Skin of body (tissue), 2 donors: ENCODE results near the gene LCLAT1. TPM values are rescaled to one million over a fixed set of nuclear protein-coding genes. Genes with fewer than 3 reads are reported as not detected.
"Not testable (repeated sequence)": the region's sequence is repeated elsewhere in the genome, so short reads cannot be mapped to it uniquely, and the experiment has no call there.

ENCODE experiments used
- DNase-seq: peaks from one replicate; lab custom pipeline; 2025; lab: John Stamatoyannopoulos, UW
- total RNA-seq: library from RNA; depleted of rRNA; stranded (reverse); fragments of >200 nt; gene quantifications from one replicate; pipeline ENCODE4 v1.2.3, GENCODE V29; 2014

Gene LCLAT1
- total RNA-seq, 1 donor from 2014 or later, result 14.5 TPM

GRCh38 chr2:30584116-30584515 lies 137.1 kb downstream of the LCLAT1 start:
- no peak for DNase-seq

DNA sequence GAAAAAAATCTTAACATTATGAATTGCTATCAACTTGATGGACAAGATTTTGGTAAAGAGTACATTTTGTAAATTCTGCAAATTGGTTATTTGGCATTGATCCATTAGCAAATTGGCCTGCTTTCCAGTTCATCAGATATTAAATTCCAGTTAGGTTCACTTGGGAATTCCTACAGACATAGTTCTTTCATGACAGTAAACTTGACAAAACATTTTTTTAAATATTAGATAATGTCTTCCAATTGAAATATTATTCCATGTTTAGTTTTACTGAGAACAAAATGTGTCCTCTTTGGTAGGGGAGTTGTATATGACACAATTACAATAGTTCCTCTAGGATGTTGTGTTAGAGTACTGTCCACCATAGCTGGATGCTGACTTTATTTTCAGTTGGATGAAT lies 141.9 kb downstream of the LCLAT1 start:
- no peak for DNase-seq

DNA sequence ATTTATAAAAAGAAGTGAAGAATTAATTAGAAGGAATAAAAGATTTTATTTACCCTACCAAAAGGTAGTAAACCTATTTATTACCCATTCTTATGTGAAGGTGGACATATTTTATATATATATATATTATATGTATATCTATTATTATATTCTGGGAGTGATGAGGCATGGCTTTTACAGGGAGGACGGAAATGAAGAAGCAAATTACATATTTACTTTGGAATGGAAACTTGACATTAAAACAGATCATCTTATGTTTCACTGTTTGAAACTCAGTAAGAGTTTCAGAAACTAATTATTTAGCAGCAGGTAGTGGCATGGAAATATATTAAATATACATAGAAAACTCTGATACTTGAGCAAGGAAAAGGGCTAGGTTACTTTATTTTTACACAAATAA lies 143.4 kb downstream of the LCLAT1 start:
- no peak for DNase-seq

- DNase-seq, result no peak
Measured at GRCh38 chr2:30591186-30591585, 144.1 kb downstream of the LCLAT1 start.

GRCh38 chr2:30601375-30601774 lies 154.3 kb downstream of the LCLAT1 start:
- DNase-seq, result no peak

GRCh38 chr2:30605197-30605596 lies 158.2 kb downstream of the LCLAT1 start:
- no peak for DNase-seq

- no peak for DNase-seq
Measured at GRCh38 chr2:30608643-30609042, 161.6 kb downstream of the LCLAT1 start.

DNA sequence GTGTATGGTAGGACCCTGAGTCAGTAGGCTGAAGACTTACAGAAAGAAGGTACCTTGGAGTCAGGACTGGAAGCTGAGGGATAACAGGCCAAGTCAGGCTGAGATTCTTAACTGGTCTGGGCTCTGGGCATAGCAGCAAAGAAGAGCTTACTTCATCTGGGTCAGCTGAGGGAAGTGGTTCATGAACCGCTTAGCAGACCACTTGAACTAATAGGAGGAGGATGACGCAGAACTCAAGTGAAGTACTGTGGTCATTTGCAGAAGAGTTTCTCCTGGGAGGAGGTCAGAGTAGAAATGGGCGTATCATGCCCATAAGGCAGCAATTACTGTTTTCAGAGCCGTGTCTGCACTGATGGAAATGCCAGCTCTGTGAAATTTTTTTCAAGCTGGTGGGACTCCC lies 164.5 kb downstream of the LCLAT1 start:
- DNase-seq, result no peak

DNA sequence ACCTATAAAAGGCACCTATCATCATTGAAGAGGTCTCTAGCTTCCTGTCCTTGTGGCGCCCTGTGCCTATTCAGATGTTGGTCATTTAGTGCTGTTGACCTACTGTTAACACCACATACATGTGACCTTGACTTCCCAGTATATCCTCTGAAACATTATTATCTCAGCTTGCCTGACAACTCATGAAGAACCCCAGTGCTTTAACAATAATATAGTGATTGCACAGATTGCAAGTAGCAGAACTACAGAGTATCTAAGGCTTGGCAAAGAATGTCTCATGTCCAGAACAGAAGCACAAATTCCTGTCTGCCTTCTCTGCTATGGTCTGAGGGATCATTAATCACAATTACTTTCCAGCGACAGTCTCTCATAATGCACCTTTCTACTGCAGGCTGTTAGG lies 165.3 kb downstream of the LCLAT1 start:
- DNase-seq, result no peak

- DNase-seq, result no peak
Measured at GRCh38 chr2:30613001-30613400, 166.0 kb downstream of the LCLAT1 start.

- not testable (repeated sequence) for DNase-seq
Measured at GRCh38 chr2:30614227-30614626, 167.2 kb downstream of the LCLAT1 start.

DNA sequence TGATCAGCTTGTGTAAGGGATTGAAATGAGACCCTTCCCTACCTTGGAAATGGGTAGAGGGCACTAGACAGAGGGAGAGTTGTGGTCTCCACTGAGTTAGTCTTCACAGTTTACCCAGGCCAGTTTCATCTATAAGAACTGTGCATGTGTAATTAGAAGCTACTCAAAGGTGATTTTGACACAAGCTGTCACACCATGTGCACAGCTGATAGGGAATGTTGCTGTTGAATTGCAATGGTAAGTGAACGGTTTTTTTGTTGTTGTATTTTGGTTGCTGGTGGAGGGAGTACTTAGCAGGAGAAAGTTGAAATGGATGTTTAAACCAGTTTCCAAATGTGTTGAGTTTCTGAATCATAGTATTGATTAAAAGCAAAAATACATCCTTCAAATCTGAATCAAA lies 168.9 kb downstream of the LCLAT1 start:
- no peak for DNase-seq

- DNase-seq, result no peak
Measured at GRCh38 chr2:30620102-30620501, 173.1 kb downstream of the LCLAT1 start.

- no peak for DNase-seq
Measured at GRCh38 chr2:30621836-30622235, 174.8 kb downstream of the LCLAT1 start.

DNA sequence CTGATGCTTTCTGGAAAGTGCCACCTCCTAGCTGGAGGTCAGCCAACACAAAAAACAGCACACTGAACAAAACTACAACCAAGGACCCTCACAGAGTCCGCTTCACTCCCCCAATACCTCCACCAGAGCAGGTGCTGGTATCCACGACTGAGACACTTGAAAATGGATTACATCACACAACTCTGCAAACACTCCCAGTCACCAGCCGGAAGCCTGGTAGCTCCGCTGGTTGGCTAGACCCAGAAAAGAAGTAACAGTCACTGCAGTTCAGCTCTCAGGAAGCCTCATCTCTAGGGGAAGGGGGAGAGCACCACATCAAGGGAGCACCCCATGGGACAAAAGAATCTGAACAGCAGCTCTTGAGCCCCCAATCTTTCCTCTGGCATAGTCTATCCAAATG lies 175.4 kb downstream of the LCLAT1 start:
- no peak for DNase-seq

DNA sequence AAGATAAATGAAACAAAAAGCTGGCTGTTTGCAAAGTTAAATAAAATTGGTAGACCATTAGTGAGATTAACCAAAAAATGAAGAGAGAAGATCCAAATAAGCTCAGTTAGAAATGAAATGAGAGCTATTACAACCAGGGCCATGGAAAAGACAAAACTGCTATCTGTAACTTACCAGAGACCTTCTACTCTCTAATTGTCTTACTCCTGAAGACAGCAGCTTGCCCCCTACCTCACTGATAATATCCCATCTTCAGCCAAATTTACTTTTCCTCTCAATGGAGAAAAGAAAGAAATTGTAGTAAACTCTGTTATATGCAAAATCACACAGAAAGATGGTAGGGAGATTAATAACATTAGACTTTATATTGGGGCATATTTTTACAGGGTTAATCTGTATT lies 178.2 kb downstream of the LCLAT1 start:
- no peak for DNase-seq

DNA sequence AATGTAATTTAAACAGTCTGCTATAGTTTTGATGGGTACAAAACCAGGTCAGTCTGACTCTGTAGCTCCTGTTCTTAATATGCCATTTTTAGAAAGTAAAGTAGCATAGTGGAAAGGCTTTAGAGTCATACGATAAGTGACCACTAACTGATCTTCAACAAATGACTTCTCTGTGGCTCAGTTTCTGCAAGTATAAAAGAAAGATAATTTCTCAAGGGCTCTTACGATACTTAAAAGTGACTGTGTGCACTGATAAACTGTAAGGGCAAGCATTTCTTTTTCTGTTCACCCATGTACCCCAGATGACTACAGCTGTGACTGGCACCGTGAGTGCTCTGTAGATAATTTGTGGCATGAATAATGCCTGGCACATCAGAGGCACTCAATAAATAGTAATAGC lies 178.7 kb downstream of the LCLAT1 start:
- no peak for DNase-seq

DNA sequence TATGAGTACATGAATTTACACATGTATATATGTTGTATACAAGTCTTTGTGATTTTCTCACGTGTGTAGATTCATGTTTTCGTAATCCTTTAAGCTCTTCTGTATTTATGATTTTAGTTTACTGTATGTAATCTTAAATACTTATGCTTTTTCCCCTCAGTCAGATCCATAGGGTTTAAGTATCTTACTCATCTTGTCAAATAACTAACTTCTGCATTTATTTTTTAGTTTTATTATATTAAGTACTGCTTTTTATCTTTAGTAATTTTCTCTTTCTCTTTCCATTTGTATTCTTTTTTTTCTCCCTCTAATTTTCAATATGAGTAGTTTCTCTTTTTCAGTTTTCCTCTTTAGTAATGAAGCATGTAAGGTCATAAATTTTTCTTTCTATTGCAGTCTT lies 179.4 kb downstream of the LCLAT1 start:
- no peak for DNase-seq

DNA sequence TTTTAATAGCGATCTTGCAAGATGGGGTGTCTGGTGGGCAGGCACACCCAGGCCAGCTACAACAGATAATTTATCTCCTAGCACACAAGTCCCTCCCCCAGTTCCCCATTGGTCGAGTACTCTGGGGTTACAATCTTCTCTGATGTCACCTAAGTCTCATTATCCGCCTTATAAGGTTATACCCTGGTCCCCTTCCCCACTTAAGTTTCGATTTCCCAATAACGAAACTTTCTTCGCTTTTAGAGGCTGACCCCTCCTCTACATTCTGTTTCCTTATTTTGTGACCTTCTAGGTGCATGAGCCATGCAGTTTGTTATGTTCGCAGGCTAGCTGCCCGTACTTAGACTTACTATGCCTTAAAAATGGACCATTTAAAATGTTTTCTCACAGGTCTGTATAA lies 180.1 kb downstream of the LCLAT1 start:
- DNase-seq, result no peak

- DNase-seq, result no peak
Measured at GRCh38 chr2:30628341-30628740, 181.3 kb downstream of the LCLAT1 start.

DNA sequence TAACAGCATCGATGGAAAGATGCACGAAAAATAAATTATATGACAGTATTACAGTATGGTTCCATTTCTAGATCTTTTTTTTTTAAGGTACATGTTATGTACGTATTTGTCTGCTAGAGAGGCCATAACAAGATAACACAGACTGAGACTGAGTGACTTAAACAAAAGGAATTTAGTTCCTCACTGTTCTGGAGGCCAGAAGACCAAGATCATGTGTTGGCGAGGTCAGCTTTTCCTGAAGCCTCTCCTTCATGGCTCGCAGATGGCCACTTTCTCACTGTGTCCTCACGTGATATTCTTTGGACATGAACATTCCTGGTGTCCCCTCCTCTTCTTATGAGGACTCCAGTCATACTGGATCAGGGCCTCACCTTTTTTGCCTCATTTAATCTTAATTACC lies 182.8 kb downstream of the LCLAT1 start:
- DNase-seq, result no peak

DNA sequence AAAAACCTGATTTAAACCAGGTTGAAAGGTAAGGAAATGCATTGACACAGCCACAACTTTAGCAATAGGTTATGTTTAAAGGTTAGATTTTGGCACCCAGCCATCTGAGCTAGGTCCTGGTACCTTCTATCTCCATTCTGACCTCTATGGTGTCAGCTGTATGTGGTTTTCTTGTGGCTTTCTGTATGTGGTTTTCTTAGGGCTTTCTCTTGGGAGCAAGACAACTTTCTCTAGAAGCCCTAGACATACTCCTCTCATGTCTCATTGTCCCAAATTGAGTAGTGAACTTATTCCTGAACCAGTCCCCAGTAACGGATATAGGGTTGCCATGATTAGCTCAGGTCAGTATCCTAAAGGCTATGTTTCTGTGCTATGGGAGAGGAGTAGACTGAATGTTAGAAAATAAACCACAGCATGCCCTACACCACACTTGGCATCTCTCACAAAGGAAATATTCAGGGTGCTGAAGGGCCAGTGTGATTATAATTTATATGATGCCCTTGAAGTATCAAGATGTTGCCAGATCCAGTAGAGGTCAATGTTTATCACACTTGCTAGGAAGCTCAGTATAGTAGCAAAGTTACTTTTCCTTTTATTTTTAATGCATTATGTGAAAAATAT lies 184.1 kb downstream of the LCLAT1 start:
- no peak for DNase-seq

DNA sequence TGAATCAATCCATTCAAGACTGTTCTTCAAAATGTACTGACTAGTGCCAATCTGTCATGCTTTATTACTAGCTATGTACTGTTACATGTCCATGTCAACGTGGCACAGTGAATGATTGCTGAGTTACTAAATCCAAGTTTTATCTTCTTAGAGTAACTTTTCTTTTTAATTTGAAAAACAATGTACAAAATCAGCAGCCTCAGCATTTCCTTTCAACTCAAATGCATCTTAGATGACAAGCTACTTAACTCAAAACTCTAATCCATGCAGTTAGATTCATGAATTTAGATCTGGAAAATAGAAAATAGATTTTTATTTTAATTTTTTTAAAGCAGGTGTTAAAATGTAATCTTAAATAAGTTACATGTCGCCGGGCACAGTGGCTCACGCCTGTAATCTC lies 186.0 kb downstream of the LCLAT1 start:
- no peak for DNase-seq

- no peak for DNase-seq
Measured at GRCh38 chr2:30636311-30636710, 189.3 kb downstream of the LCLAT1 start.
